ENCODE measurements around the gene SPDEF. TPM values are rescaled to one million over a fixed set of nuclear protein-coding genes. Genes with fewer than 3 reads are reported as not detected.

The SPDEF gene
- polyA plus RNA-seq, 1 donor (not counting 4 experiments of a cell fraction or from before 2014, with no cell fraction given) = 0.03 TPM

DNA sequence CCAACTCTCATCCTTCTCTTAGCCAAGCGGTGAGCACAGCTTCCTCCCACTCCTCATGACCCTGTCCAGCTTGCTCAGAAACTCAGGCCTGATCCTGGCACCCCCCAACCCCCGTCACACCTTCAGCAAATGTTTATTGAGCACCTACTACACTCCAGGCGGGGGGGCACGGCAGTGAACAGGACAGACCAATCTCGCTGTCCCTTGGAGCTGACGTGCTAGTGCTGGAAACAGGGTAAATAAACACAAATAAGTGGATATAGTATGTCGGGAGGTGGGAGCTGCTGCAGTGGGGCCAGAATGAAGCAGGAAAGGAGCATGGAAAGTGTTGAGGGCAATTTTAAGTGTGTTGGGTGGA is 7.4 kb upstream of the SPDEF start:
- Histone ChIP-seq H3K36me3 (ENCODE audit: control insufficient read depth in 2 of 2, extremely low read depth in 1 of 2, insufficient read depth in 2 of 2, low read length in 2 of 2) (no peaks in the 10 kb centered on the region), H3K9ac (ENCODE audit: control insufficient read depth, extremely low read depth, insufficient read depth, low read length) (no peak overlapping the region), H3K4me3 (ENCODE audit: control insufficient read depth in 2 of 3, extremely low read depth in 1 of 3, insufficient read depth in 2 of 3, low read depth in 1 of 3, low read length in 3 of 3) (no peak overlapping the region), H3K9me3 (ENCODE audit: control insufficient read depth, low read depth, low read length) (no peaks in the 10 kb centered on the region), H3K27me3 (ENCODE audit: control insufficient read depth, extremely low read depth, insufficient read depth, low read length) (peaks cover 10% of the 10 kb centered on the region), H3K4me1 (ENCODE audit: control insufficient read depth, extremely low read depth, insufficient read depth, low read length) (peaks cover 2% of the 10 kb centered on the region), H3K4me2 (ENCODE audit: control insufficient read depth, extremely low read depth, insufficient read depth, low read depth, low read length) (no peak overlapping the region), H3K27ac (ENCODE audit: control insufficient read depth, insufficient read depth, low read length) (no peak overlapping the region), H2AFZ (ENCODE audit: control insufficient read depth, low read length) (no peak overlapping the region), H4K20me1 (ENCODE audit: control insufficient read depth, extremely low read depth, insufficient read depth, low read length) (no peaks in the 10 kb centered on the region), H3K9me1 (ENCODE audit: control insufficient read depth, extremely low read depth, insufficient read depth, low read length) (no peaks in the 10 kb centered on the region), H3K79me2 (ENCODE audit: control insufficient read depth, insufficient read depth, low read length) (no peaks in the 10 kb centered on the region)
- DNase-seq (ENCODE audit: low read depth, low spot score) = no peak
- dilution Hi-C loops (cut with MboI; ENCODE audit: extremely low pct_ligation_motif_present, low sequenced_read_pairs) = no loop called here
- FAIRE-seq = no peak
- TF ChIP-seq, protein P1, sequence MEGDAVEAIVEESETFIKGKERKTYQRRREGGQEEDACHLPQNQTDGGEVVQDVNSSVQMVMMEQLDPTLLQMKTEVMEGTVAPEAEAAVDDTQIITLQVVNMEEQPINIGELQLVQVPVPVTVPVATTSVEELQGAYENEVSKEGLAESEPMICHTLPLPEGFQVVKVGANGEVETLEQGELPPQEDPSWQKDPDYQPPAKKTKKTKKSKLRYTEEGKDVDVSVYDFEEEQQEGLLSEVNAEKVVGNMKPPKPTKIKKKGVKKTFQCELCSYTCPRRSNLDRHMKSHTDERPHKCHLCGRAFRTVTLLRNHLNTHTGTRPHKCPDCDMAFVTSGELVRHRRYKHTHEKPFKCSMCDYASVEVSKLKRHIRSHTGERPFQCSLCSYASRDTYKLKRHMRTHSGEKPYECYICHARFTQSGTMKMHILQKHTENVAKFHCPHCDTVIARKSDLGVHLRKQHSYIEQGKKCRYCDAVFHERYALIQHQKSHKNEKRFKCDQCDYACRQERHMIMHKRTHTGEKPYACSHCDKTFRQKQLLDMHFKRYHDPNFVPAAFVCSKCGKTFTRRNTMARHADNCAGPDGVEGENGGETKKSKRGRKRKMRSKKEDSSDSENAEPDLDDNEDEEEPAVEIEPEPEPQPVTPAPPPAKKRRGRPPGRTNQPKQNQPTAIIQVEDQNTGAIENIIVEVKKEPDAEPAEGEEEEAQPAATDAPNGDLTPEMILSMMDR (optimal IDR thresholded peaks at IDR 0.05 in 1 of 3, IDR thresholded peaks at IDR 0.05 in 1 of 3, conservative IDR thresholded peaks at IDR 0.05 in 1 of 3; ENCODE audit: extremely low read depth in 1 of 3, insufficient read depth in 2 of 3, low read length in 3 of 3) = no peak
- TF ChIP-seq EZH2 (IDR thresholded peaks at IDR 0.05; ENCODE audit: low read length) = no peak

DNA sequence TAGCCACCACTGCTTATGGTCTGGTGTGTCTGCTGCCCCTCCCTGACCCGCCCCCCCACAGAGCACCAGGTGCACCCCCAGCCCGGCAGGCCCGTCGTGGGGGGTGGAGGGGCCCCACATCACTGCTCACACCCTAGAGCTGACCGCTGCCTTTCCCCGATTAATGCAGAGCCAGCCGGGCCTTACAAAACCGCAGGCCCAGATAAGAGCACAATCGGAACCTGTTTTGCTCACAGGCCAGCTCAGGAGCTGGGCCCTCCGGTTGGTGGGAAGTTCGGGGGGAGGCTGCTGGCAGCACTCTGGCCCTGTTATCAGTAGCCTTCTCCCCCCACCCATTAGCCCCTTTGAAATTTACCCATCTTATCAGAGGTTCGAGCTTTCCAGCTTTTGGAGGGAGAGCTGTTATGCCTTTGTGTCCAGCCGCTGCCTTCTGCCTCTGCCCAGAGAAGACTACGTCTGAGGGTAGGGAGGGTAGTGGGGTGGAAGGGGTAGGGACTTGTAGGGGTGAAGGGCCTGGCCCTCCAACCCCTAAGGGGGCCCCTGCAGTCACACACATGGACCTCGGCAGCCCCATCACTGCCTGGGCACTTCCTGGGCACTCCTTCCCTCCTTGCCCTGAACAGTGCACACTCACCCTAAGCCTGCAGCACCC is 6.9 kb upstream of the SPDEF start:
- H4K20me1 ChIP-seq (ENCODE audit: control insufficient read depth, extremely low read depth, insufficient read depth, low read length) = no peaks in the 10 kb centered on the region

More for the DNA sequence above, 6.9 kb upstream of the SPDEF start:
- Histone ChIP-seq H3K36me3 (ENCODE audit: control insufficient read depth in 2 of 2, extremely low read depth in 1 of 2, insufficient read depth in 2 of 2, low read length in 2 of 2) (no peaks in the 10 kb centered on the region), H3K9ac (ENCODE audit: control insufficient read depth, extremely low read depth, insufficient read depth, low read length) (no peak overlapping the region), H3K4me3 (ENCODE audit: control insufficient read depth in 2 of 3, extremely low read depth in 1 of 3, insufficient read depth in 2 of 3, low read depth in 1 of 3, low read length in 3 of 3) (no peak overlapping the region), H3K9me3 (ENCODE audit: control insufficient read depth, low read depth, low read length) (no peaks in the 10 kb centered on the region), H3K27me3 (ENCODE audit: control insufficient read depth, extremely low read depth, insufficient read depth, low read length) (peaks cover 10% of the 10 kb centered on the region), H2AFZ (ENCODE audit: control insufficient read depth, low read length) (no peak overlapping the region), H3K79me2 (ENCODE audit: control insufficient read depth, insufficient read depth, low read length) (no peaks in the 10 kb centered on the region), H3K9me1 (ENCODE audit: control insufficient read depth, extremely low read depth, insufficient read depth, low read length) (no peaks in the 10 kb centered on the region), H3K27ac (ENCODE audit: control insufficient read depth, insufficient read depth, low read length) (no peak overlapping the region), H3K4me2 (ENCODE audit: control insufficient read depth, extremely low read depth, insufficient read depth, low read depth, low read length) (no peak overlapping the region), H3K4me1 (ENCODE audit: control insufficient read depth, extremely low read depth, insufficient read depth, low read length) (peaks cover 2% of the 10 kb centered on the region)
- TF ChIP-seq, protein P1 (optimal IDR thresholded peaks at IDR 0.05 in 1 of 3, IDR thresholded peaks at IDR 0.05 in 1 of 3, conservative IDR thresholded peaks at IDR 0.05 in 1 of 3; ENCODE audit: extremely low read depth in 1 of 3, insufficient read depth in 2 of 3, low read length in 3 of 3) = no peak
- no peak for TF ChIP-seq EZH2 (IDR thresholded peaks at IDR 0.05; ENCODE audit: low read length)
- dilution Hi-C loops (cut with MboI; ENCODE audit: extremely low pct_ligation_motif_present, low sequenced_read_pairs) = no loop called here
- DNase-seq (ENCODE audit: low read depth, low spot score) (no peak), FAIRE-seq (no peak)
